Measurements from ENCODE around the gene PDE4B.

Gene PDE4B

DNA sequence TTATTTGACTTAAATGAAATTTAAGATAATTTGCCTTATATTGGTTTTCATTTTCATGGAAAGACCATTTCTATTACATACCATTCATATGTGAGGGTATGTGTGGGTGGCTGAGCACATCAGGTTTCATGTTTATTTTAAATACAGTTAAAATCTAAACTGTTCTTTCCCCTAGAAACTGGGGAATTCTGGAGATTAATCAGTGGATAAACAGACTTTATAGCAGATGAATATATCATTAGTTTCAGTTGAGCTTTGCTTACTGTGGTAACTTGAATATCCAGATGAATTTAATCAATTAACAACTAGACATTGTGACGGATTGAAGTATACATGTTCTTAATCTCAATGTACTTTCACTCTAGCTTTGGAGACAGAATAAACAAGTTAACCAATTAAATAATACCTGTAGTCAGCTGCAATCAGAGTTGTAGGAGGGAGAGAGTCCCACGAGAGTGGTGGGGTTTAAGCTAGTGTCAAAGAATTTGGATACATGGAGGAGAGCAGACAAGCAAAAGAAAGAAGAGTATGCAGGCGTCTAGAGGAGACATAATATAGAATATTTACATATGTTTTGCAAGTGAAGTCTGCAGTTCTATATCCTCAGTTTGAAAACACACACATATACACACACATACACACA, 97.6 kb downstream of the PDE4B start:
- H3K4me3 ChIP-seq (replicated peaks; ENCODE audit: low read depth, low read length) = no peak overlapping the region
- no peak for DNase-seq (ENCODE audit: low read depth)
- TF ChIP-seq, protein P1, sequence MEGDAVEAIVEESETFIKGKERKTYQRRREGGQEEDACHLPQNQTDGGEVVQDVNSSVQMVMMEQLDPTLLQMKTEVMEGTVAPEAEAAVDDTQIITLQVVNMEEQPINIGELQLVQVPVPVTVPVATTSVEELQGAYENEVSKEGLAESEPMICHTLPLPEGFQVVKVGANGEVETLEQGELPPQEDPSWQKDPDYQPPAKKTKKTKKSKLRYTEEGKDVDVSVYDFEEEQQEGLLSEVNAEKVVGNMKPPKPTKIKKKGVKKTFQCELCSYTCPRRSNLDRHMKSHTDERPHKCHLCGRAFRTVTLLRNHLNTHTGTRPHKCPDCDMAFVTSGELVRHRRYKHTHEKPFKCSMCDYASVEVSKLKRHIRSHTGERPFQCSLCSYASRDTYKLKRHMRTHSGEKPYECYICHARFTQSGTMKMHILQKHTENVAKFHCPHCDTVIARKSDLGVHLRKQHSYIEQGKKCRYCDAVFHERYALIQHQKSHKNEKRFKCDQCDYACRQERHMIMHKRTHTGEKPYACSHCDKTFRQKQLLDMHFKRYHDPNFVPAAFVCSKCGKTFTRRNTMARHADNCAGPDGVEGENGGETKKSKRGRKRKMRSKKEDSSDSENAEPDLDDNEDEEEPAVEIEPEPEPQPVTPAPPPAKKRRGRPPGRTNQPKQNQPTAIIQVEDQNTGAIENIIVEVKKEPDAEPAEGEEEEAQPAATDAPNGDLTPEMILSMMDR (IDR thresholded peaks at IDR 0.05; ENCODE audit: low read length, missing control alignments) = no peak

DNA sequence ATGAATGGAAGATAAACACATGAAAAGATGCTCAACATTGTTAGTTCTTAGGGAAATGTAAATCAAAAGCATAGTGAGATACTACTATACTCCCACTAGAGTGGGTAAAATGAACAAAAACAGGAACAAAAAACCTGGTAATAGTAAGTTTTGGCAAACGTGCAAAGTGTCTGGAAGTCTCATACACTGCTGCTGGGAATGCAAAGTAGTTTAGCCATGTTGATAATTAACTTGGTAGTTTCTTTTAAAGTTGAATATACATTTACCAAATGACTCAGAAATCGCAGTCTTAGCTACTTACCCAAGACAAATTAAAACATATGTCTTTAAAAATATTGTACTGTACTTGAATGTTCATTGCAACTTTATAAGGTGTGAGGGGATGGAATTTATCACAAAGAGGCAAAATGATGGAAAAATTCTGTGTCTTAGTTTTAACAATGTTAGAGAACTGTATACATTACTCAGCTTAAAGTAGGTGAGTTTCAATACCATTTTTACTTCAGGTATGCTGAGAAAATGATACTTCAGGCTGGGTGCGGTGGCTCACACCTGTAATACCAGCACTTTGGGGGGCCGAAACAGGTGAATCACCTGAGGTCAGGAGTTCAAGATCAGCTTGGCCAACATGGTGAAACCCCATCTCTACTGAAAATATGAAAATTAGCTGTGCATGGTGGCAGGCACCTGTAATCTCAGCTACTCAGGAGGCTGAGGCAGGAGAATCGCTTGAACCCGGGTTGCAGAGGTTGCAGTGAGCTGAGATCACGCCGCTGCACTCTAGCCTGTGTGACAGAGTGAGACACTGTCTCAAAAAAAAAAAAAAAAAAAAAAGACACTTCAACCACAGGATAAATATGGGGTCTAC, 102.3 kb downstream of the PDE4B start:
- TF ChIP-seq, protein P1 (IDR thresholded peaks at IDR 0.05; ENCODE audit: low read length, missing control alignments) = no peak
- DNase-seq (ENCODE audit: low read depth) = no peak
- H3K4me3 ChIP-seq (replicated peaks; ENCODE audit: low read depth, low read length) = no peak overlapping the region

DNA sequence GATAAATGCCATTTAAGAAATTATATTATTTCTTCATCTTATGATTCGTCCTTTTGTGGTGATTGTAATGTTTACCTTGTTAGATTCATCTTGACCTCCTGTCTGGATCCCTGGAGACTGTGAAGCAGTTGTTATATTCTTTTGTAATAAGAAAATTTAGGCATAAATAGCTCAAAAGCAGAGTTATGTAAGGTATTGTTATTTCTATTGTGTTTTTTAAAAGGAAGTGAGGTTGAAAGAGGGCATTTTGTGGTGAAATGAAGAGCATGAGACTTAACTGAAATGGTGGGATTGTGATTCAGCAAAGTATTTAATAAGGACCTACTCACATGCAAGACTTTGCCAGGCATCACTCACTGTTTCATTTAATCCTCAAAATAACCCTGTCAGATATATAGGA, 104.0 kb downstream of the PDE4B start:
- H3K4me3 ChIP-seq (replicated peaks; ENCODE audit: low read depth, low read length) = no peak overlapping the region
- TF ChIP-seq, protein P1 (IDR thresholded peaks at IDR 0.05; ENCODE audit: low read length, missing control alignments) = no peak
- DNase-seq (ENCODE audit: low read depth) = peak; percentile 19

DNA sequence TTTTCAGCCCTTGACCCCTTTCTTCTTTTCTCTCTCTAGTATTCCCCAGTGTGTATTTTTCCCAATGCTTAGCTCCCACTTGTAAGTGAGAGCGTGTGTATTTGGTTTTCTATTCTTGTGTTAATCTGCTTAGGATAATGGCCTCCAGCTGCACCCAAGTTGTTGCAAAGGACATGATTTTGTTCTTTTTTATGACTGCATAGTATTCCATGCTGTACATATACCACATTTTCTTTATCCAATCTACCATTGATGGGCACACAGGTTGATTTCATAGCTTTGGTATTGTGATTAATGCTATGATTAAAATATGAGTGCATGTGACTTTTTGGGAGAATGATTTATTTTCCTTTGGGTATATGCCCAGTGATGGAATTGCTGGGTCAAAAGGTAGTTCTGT, 104.8 kb downstream of the PDE4B start:
- no peak for DNase-seq (ENCODE audit: low read depth)
- TF ChIP-seq, protein P1 (IDR thresholded peaks at IDR 0.05; ENCODE audit: low read length, missing control alignments) = no peak
- no peak overlapping the region for H3K4me3 ChIP-seq (replicated peaks; ENCODE audit: low read depth, low read length)

DNA sequence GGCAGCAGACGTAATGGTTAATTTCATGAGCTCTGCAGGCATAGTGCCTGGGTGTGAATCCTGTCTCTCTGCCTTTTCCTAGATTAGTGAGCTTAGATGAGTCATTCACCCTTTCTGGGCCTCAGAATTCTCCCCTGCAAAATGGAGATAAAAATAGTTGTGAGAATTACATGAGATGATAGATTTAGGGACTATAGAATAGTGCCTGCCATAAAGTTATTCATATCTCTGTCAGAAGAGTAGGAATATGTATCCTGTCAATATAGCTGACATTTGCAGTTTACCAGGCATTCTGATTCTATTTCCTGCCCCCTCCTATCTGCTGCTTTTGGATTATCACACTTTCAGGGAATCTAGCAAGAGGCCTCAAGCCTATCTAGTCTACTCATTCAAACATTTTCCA, 112.0 kb downstream of the PDE4B start:
- peak; percentile 10 for DNase-seq (ENCODE audit: low read depth)
- no peak overlapping the region for H3K4me3 ChIP-seq (replicated peaks; ENCODE audit: low read depth, low read length)
- TF ChIP-seq, protein P1 (IDR thresholded peaks at IDR 0.05; ENCODE audit: low read length, missing control alignments) = no peak

DNA sequence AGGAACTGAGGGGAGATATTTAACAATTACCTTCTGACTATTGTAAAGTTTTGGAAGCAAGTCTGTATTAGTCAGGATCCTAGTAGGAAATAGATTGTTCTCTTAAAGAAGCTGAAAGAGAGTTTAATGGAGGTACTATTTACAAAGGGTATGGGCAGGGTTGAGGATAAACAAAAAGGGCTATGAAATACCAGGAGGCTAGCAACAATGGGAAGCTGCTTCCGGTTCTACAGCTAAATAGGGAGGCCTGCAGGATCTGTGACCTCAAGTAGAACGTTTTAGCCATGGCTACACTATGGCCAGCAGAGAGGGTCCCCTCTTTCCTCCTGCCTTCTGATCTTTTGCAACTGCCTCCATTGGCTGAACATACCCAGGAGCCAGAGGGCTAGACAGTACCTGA, 117.7 kb downstream of the PDE4B start:
- no peak overlapping the region for H3K4me3 ChIP-seq (replicated peaks; ENCODE audit: low read depth, low read length)
- DNase-seq (ENCODE audit: low read depth) = no peak
- TF ChIP-seq, protein P1 (IDR thresholded peaks at IDR 0.05; ENCODE audit: low read length, missing control alignments) = no peak

Data from fibroblast of pulmonary artery (primary cell).